ENCODE measurements around the gene TMCC1. TPM values are rescaled to one million over a fixed set of nuclear protein-coding genes. Genes with fewer than 3 reads are reported as not detected.
"Not testable (repeated sequence)": the region's sequence is repeated elsewhere in the genome, so short reads cannot be mapped to it uniquely, and the experiment has no call there.

Gene TMCC1
- total RNA-seq, 1 donor from 2014 or later = 33.4 TPM

GRCh38 chr3:129881261-129881660 lies 12.2 kb downstream of the TMCC1 start:
- DNase-seq (no peak), ATAC-seq (no peak)
- H3K4me1 ChIP-seq = no peaks in the 10 kb centered on the region
- H3K4me3 ChIP-seq = no peak overlapping the region
- H3K27me3 ChIP-seq (ENCODE audit: low read depth) = no peaks in the 10 kb centered on the region
- intact Hi-C loops (cut with DNase I) = no loop called here
- no peaks in the 10 kb centered on the region for H3K9me3 ChIP-seq
- no peak for TF ChIP-seq CTCF (IDR thresholded peaks at IDR 0.05)
- peaks cover 33% of the 10 kb centered on the region for H3K36me3 ChIP-seq
- no peak overlapping the region for H3K27ac ChIP-seq

- Histone ChIP-seq H3K36me3 (peaks cover 59% of the 10 kb centered on the region), H3K4me3 (no peak overlapping the region), H3K4me1 (no peaks in the 10 kb centered on the region), H3K9me3 (no peaks in the 10 kb centered on the region), H3K27me3 (ENCODE audit: low read depth) (no peaks in the 10 kb centered on the region), H3K27ac (no peak overlapping the region)
- no peak for ATAC-seq
- intact Hi-C loops (cut with DNase I) = no loop called here
- TF ChIP-seq CTCF (IDR thresholded peaks at IDR 0.05) = no peak
- DNase-seq = no peak
Observed at GRCh38 chr3:129878355-129878754, 15.2 kb downstream of the TMCC1 start.

GRCh38 chr3:129874479-129874878 lies 19.0 kb downstream of the TMCC1 start:
- H3K4me1 ChIP-seq; H3K27me3 ChIP-seq (ENCODE audit: low read depth); intact Hi-C loops (cut with DNase I); H3K9me3 ChIP-seq; H3K27ac ChIP-seq; ATAC-seq; H3K4me3 ChIP-seq; DNase-seq: not testable (repeated sequence)
- peaks cover 57% of the 10 kb centered on the region for H3K36me3 ChIP-seq

DNA sequence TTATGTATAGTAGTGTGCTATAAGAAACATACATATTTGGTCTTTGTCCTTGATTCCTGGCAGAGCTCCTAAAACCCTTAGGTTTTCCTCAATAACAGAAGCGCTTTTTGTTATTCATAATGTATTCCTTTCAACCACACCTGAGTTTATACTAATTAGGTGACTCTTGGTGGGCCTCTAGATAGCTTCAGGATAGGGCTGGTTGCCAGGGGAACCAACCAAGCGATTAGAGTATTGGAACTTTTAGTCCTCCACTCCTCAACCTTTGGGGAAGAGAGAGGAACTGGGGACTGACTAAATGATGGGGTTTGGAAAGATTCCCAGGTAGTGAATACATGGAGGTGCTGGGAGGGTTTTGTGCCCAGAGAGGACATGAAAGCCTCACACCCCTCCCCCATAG lies 24.6 kb downstream of the TMCC1 start:
- DNase-seq = no peak
- ATAC-seq = no peak
- intact Hi-C loops (cut with DNase I) = no loop called here
- no peak for TF ChIP-seq CTCF (IDR thresholded peaks at IDR 0.05)
- H3K9me3 ChIP-seq = no peaks in the 10 kb centered on the region
- H3K4me3 ChIP-seq = no peak overlapping the region
- H3K27ac ChIP-seq = no peak overlapping the region
- no peaks in the 10 kb centered on the region for H3K4me1 ChIP-seq
- H3K36me3 ChIP-seq = peaks cover 20% of the 10 kb centered on the region
- no peaks in the 10 kb centered on the region for H3K27me3 ChIP-seq (ENCODE audit: low read depth)

- ATAC-seq (no peak), DNase-seq (no peak)
- no peaks in the 10 kb centered on the region for H3K4me1 ChIP-seq
- no peaks in the 10 kb centered on the region for H3K9me3 ChIP-seq
- no peak overlapping the region for H3K4me3 ChIP-seq
- no peak overlapping the region for H3K27ac ChIP-seq
- peaks cover 8% of the 10 kb centered on the region for H3K36me3 ChIP-seq
- no peaks in the 10 kb centered on the region for H3K27me3 ChIP-seq (ENCODE audit: low read depth)
- TF ChIP-seq CTCF (IDR thresholded peaks at IDR 0.05) = no peak
- intact Hi-C loops (cut with DNase I) = no loop called here
Observed at GRCh38 chr3:129867506-129868124, 25.9 kb downstream of the TMCC1 start.

GRCh38 chr3:129865806-129866205 lies 27.7 kb downstream of the TMCC1 start:
- Histone ChIP-seq H3K9me3 (no peaks in the 10 kb centered on the region), H3K27ac (no peak overlapping the region), H3K4me3 (no peak overlapping the region), H3K36me3 (peaks cover 8% of the 10 kb centered on the region), H3K4me1 (no peaks in the 10 kb centered on the region), H3K27me3 (ENCODE audit: low read depth) (no peaks in the 10 kb centered on the region)
- TF ChIP-seq CTCF (IDR thresholded peaks at IDR 0.05) = no peak
- ATAC-seq (no peak), DNase-seq (no peak)
- intact Hi-C loops (cut with DNase I) = no loop called here

Measured in lower lobe of right lung (tissue), 2 donors.